HepG2 (cell line): ENCODE data around the gene CKAP2L. TPM values are rescaled to one million over a fixed set of nuclear protein-coding genes. Genes with fewer than 3 reads are reported as not detected.

Experiments
- BORCS8-MEF2B ChIP-seq: sonication (generic); formaldehyde crosslinking; IDR thresholded peaks from 2 replicates; pipeline ENCODE4 v1.8.0; 2022; ENCODE audit warnings: mild to moderate bottlenecking, missing genetic modification reagents
- CREM ChIP-seq, 2 experiments: sonication (generic) in 1 of 2; formaldehyde crosslinking in 1 of 2; IDR thresholded peaks; 2 replicates each; pipeline versions ENCODE4 v1.4.0 to v1.6.1; 2016 to 2020; ENCODE audit warnings: antibody characterized with exemption in 1 of 2, mild to moderate bottlenecking in 1 of 2, missing genetic modification reagents in 1 of 2
- HOXA5 ChIP-seq: sonication (generic); formaldehyde crosslinking; IDR thresholded peaks from 2 replicates; pipeline ENCODE4 v1.4.0; 2020; ENCODE audit warnings: missing genetic modification reagents
- KAT7 ChIP-seq: IDR thresholded peaks from 2 replicates; pipeline ENCODE4 v1.6.1; 2018; ENCODE audit warnings: borderline replicate concordance, missing compliant biosample characterization
- KMT2B ChIP-seq: IDR thresholded peaks from 2 replicates; pipeline ENCODE4 v1.6.1; 2016; ENCODE audit warnings: missing genetic modification reagents, missing compliant biosample characterization
- MAFF ChIP-seq: IDR thresholded peaks from 2 replicates; pipeline ENCODE4 v1.6.1; 2011; ENCODE audit warnings: low read depth, low read length, improper control_type of control experiment
- MAFK ChIP-seq, 2 experiments: IDR thresholded peaks in 1 of 2; conservative IDR thresholded peaks in 1 of 2; 2 replicates each; pipeline ENCODE4 v1.6.1; 2011; ENCODE audit warnings: improper control_type of control experiment in 2 of 2, low read length in 2 of 2
- MBD4 ChIP-seq: IDR thresholded peaks from 2 replicates; pipeline ENCODE4 v1.6.1; 2012; ENCODE audit warnings: low read length, inconsistent platforms, borderline replicate concordance
- MED1 ChIP-seq: sonication (generic); formaldehyde crosslinking; IDR thresholded peaks from 2 replicates; pipeline ENCODE4 v1.4.0; 2020; ENCODE audit warnings: missing genetic modification reagents
- MIER2 ChIP-seq: IDR thresholded peaks from 2 replicates; pipeline ENCODE4 v1.6.1; 2016; ENCODE audit warnings: missing biosample characterization, missing genetic modification reagents
- MZF1 ChIP-seq: sonication (generic); formaldehyde crosslinking; IDR thresholded peaks from 2 replicates; pipeline ENCODE4 v1.8.1; 2023; ENCODE audit warnings: mild to moderate bottlenecking, missing genetic modification reagents, borderline replicate concordance
- NFE2L2 ChIP-seq: fragments of 150-350 bp; IDR thresholded peaks from 2 replicates; pipeline ENCODE4 v1.6.1; 2014; ENCODE audit warnings: low read length
- NFYB ChIP-seq: sonication (generic); formaldehyde crosslinking; IDR thresholded peaks from 2 replicates; pipeline ENCODE4 v1.4.0; 2020; ENCODE audit warnings: missing genetic modification reagents
- NONO ChIP-seq, 2 experiments: fragments of 450-650 bp in 1 of 2; sonication (generic) in 1 of 2; formaldehyde crosslinking in 1 of 2; IDR thresholded peaks in 1 of 2; conservative IDR thresholded peaks in 1 of 2; 2 replicates each; pipeline versions ENCODE4 v1.6.1 to v1.8.0; 2017 to 2022; ENCODE audit warnings: mild to moderate bottlenecking in 1 of 2, missing genetic modification reagents in 1 of 2, moderate library complexity in 1 of 2
- NPAS2 ChIP-seq: sonication (generic); formaldehyde crosslinking; IDR thresholded peaks from 2 replicates; pipeline ENCODE4 v1.8.0; 2022; ENCODE audit warnings: mild to moderate bottlenecking, missing genetic modification reagents, borderline replicate concordance
- NR2C2 ChIP-seq: sonication (generic); formaldehyde crosslinking; IDR thresholded peaks from 2 replicates; pipeline ENCODE4 v1.4.0; 2020; ENCODE audit warnings: missing genetic modification reagents, mild to moderate bottlenecking, moderate library complexity, borderline replicate concordance
- NR2F1 ChIP-seq, 2 experiments: fragments of 450-650 bp in 1 of 2; formaldehyde crosslinking in 1 of 2; IDR thresholded peaks; 2 replicates each; pipeline versions ENCODE4 v1.5.0 to v1.6.1; 2016 to 2020; ENCODE audit warnings: mild to moderate bottlenecking in 1 of 2, missing compliant biosample characterization in 1 of 2, missing genetic modification reagents in 1 of 2, moderate library complexity in 1 of 2
- NR2F6 ChIP-seq, 2 experiments: IDR thresholded peaks; 2 replicates each; pipeline ENCODE4 v1.6.1; 2016; ENCODE audit warnings: antibody characterized with exemption in 1 of 2, mild to moderate bottlenecking in 1 of 2
- SATB2 ChIP-seq: sonication (generic); formaldehyde crosslinking; IDR thresholded peaks from 2 replicates; pipeline ENCODE4 v1.5.0; 2020; ENCODE audit warnings: missing genetic modification reagents
- SMYD3 ChIP-seq: sonication (generic); formaldehyde crosslinking; IDR thresholded peaks from 2 replicates; pipeline ENCODE4 v1.8.1; 2023; ENCODE audit warnings: mild to moderate bottlenecking, missing genetic modification reagents
- SOX13 ChIP-seq, 3 experiments: fragments of 450-650 bp in 1 of 3; sonication (generic) in 1 of 3; formaldehyde crosslinking in 1 of 3; IDR thresholded peaks in 2 of 3; conservative IDR thresholded peaks in 1 of 3; 2 replicates each; pipeline versions ENCODE4 v1.5.0 to v1.6.1; 2016 to 2020; ENCODE audit warnings: antibody characterized with exemption in 1 of 3, mild to moderate bottlenecking in 1 of 3, missing compliant biosample characterization in 1 of 3, missing genetic modification reagents in 1 of 3, moderate library complexity in 1 of 3
- SOX6 ChIP-seq, 2 experiments: fragments of 450-650 bp in 1 of 2; sonication (generic) in 1 of 2; formaldehyde crosslinking in 1 of 2; IDR thresholded peaks; 2 replicates each; pipeline versions ENCODE4 v1.4.0 to v1.6.1; 2017 to 2020; ENCODE audit warnings: antibody characterized with exemption in 1 of 2, mild to moderate bottlenecking in 1 of 2, missing genetic modification reagents in 1 of 2
- TAF1 ChIP-seq: sonication (generic); formaldehyde crosslinking; IDR thresholded peaks from 2 replicates; pipeline ENCODE4 v1.4.0; 2020; ENCODE audit warnings: missing genetic modification reagents
- THRA ChIP-seq: sonication (generic); formaldehyde crosslinking; IDR thresholded peaks from 2 replicates; pipeline ENCODE4 v1.4.0; 2020; ENCODE audit warnings: missing genetic modification reagents, borderline replicate concordance
- TP53 ChIP-seq: sonication (generic); formaldehyde crosslinking; conservative IDR thresholded peaks from 2 replicates; pipeline ENCODE4 v1.4.0; 2020; ENCODE audit warnings: missing genetic modification reagents
- XBP1 ChIP-seq: sonication (generic); formaldehyde crosslinking; IDR thresholded peaks from 2 replicates; pipeline ENCODE4 v1.5.0; 2020; ENCODE audit warnings: missing genetic modification reagents
- ZFY ChIP-seq: sonication (generic); formaldehyde crosslinking; IDR thresholded peaks from 2 replicates; pipeline ENCODE4 v1.4.0; 2020; ENCODE audit warnings: missing genetic modification reagents
- ZNF24 ChIP-seq: fragments of 450-650 bp; IDR thresholded peaks from 2 replicates; pipeline ENCODE4 v1.6.1; 2017; ENCODE audit warnings: antibody characterized with exemption, mild to moderate bottlenecking
- ZNF274 ChIP-seq: sonication (generic); formaldehyde crosslinking; IDR thresholded peaks from 2 replicates; pipeline ENCODE4 v1.5.1; 2020; ENCODE audit warnings: mild to moderate bottlenecking, missing genetic modification reagents
- ZNF446 ChIP-seq: sonication (generic); formaldehyde crosslinking; IDR thresholded peaks from 2 replicates; pipeline ENCODE4 v1.5.0; 2020; ENCODE audit warnings: mild to moderate bottlenecking, missing genetic modification reagents
- polyA plus RNA-seq, 8 experiments: library from polyadenylated mRNA; depleted of rRNA in 3 of 8; stranded (reverse) in 7 of 8; unstranded in 1 of 8; fragments of >200 nt; fragmentation: Illumina TruSeq in 4 of 8; extraction: Trizol in 4 of 8; gene quantifications; 2 replicates each; pipeline versions ENCODE4 v1.2.1 to v1.2.3, GENCODE V29; 2011 to 2016; ENCODE audit warnings: low read depth in 4 of 8, missing spikeins in 1 of 8, mixed read lengths in 1 of 8; ENCODE audit not compliant: insufficient read depth in 1 of 8
- total RNA-seq, 5 experiments: library from RNA; depleted of rRNA; stranded (reverse); fragments of >200 nt; fragmentation: Illumina TruSeq; extraction: Trizol; gene quantifications; 2 replicates each; pipeline ENCODE4 v1.2.3, GENCODE V29; 2016; ENCODE audit warnings: low read depth in 1 of 5
- TF ChIP-seq, protein P1 (sequence below): sonication (generic); formaldehyde crosslinking; IDR thresholded peaks from 2 replicates; pipeline ENCODE4 v1.8.1; 2023; ENCODE audit warnings: missing genetic modification reagents, inconsistent platforms, borderline replicate concordance

Gene CKAP2L
- total and polyA plus RNA-seq, 2 of the 13 experiments (the other 11 are each of a cell fraction or from before 2014, with no cell fraction given), result 7.1 to 9.5 TPM

DNA sequence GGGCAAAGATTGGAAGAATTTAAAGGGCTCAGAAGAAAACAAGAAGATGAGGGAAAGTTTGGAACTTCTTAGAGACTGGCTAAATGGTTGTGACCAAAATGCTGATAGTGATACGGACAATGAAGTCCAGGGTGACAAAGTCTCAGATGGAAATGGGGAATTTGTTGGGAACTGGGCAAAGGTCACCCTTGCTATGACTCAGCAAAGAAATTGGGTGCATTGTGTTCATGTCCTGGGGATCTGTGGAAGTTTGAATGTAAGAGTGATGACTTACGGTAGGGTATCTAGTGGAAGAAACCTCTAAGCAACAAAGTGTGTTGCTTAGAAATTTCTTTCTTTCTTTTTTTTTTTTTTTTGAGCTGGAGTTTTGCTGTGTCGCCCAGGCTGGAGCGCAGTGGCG lies 25.9 kb upstream of the CKAP2L start (continued):
- TF ChIP-seq KMT2B (CRISPR knock-in tag) (no peak), NR2F1 (CRISPR knock-in tag; IDR thresholded peaks at IDR 0.05) (no peak), MIER2 (no peak), TP53 (CRISPR knock-in tag) (no peak), SOX13 (IDR thresholded peaks at IDR 0.05) (0 out of 2 replicates have a peak, but pooled peaks have one; percentile 9), SOX13 (CRISPR knock-in tag; conservative IDR thresholded peaks at IDR 0.05 in 1 of 2, IDR thresholded peaks at IDR 0.05 in 1 of 2) (peak in 1 of 2 experiments; percentile 59; a peak in 2 of 4 replicates), ZNF446 (no peak), MAFF (peak; percentile 77), MBD4 (no peak), MAFK (conservative IDR thresholded peaks at IDR 0.05 in 1 of 2, IDR thresholded peaks at IDR 0.05 in 1 of 2; ENCODE audit: low read length in 2 of 2) (peak; percentile 72 to 76), NONO (IDR thresholded peaks at IDR 0.05) (no peak), NONO (CRISPR knock-in tag; conservative IDR thresholded peaks at IDR 0.05) (no peak), NPAS2 (CRISPR knock-in tag) (no peak), THRA (CRISPR knock-in tag) (no peak), SATB2 (CRISPR knock-in tag) (no peak), HOXA5 (CRISPR knock-in tag) (no peak), ZNF274 (no peak), MED1 (CRISPR knock-in tag) (0 out of 2 replicates have a peak, but pooled peaks have one; percentile 18), KAT7 (CRISPR knock-in tag) (no peak), BORCS8-MEF2B (CRISPR knock-in tag) (no peak), ZFY (CRISPR knock-in tag) (0 out of 2 replicates have a peak, but pooled peaks have one; percentile 7), SOX6 (IDR thresholded peaks at IDR 0.05) (no peak), SOX6 (CRISPR knock-in tag; IDR thresholded peaks at IDR 0.05) (peak; percentile 54; the same call in 1 of the 2 replicates), SMYD3 (CRISPR knock-in tag) (no peak), XBP1 (CRISPR knock-in tag) (no peak), ZNF24 (no peak), NFYB (CRISPR knock-in tag) (no peak), MZF1 (CRISPR knock-in tag) (no peak), NR2F6 (IDR thresholded peaks at IDR 0.05) (no peak), NR2F6 (CRISPR knock-in tag; IDR thresholded peaks at IDR 0.05) (0 out of 2 replicates have a peak, but pooled peaks have one; percentile 21), CREM (IDR thresholded peaks at IDR 0.05) (no peak), CREM (CRISPR knock-in tag; IDR thresholded peaks at IDR 0.05) (no peak), TAF1 (no peak), NFE2L2 (peak; percentile 96), NR2C2 (no peak)
- TF ChIP-seq, protein P1, sequence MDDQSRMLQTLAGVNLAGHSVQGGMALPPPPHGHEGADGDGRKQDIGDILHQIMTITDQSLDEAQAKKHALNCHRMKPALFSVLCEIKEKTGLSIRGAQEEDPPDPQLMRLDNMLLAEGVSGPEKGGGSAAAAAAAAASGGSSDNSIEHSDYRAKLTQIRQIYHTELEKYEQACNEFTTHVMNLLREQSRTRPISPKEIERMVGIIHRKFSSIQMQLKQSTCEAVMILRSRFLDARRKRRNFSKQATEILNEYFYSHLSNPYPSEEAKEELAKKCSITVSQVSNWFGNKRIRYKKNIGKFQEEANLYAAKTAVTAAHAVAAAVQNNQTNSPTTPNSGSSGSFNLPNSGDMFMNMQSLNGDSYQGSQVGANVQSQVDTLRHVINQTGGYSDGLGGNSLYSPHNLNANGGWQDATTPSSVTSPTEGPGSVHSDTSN, result no peak
